Astrocyte of the spinal cord (primary cell): Measurements from ENCODE around the gene IGFLR1.

Source experiments
- DNase-seq: peaks from one replicate; pipeline ENCODE4 v3.0.0; 2011; ENCODE audit warnings: low read depth, low spot score
- H3K4me3 ChIP-seq: 2 replicates; pipeline ENCODE4 v1.5.1; 2011; ENCODE audit warnings: low read depth, mild to moderate bottlenecking, low read length, moderate library complexity
- CTCF ChIP-seq: IDR thresholded peaks from 2 replicates; pipeline ENCODE4 v1.5.1; 2012; ENCODE audit warnings: low read depth, mild to moderate bottlenecking, low read length, inconsistent platforms
- in situ Hi-C: cut with HindIII; loops from 2 replicates; pipeline ENCODE4 v1.10.0; 2017; ENCODE audit warnings: low sequenced_read_pairs

IGFLR1 gene

GRCh38 chr19:35755550-35756376, 13.5 kb upstream of the IGFLR1 start:
- no peak for TF ChIP-seq CTCF
- peak; percentile 38 for DNase-seq
- H3K4me3 ChIP-seq: peak overlapping the region; percentile 56

GRCh38 chr19:35755131-35755549, 12.9 kb upstream of the IGFLR1 start:
- in situ Hi-C loops: no loop called here
- TF ChIP-seq CTCF: no peak
- DNase-seq: no peak
- peak overlapping the region; percentile 5 for H3K4me3 ChIP-seq

More at GRCh38 chr19:35755550-35756376, 13.5 kb upstream of the IGFLR1 start:
- in situ Hi-C loops: no loop called here

- no peak for DNase-seq
- TF ChIP-seq CTCF: no peak
- H3K4me3 ChIP-seq: no peak overlapping the region
- in situ Hi-C loops: no loop called here
Observed at GRCh38 chr19:35754370-35755130, 12.3 kb upstream of the IGFLR1 start.

GRCh38 chr19:35753634-35754369, 11.6 kb upstream of the IGFLR1 start:
- DNase-seq: no peak
- no peak overlapping the region for H3K4me3 ChIP-seq
- in situ Hi-C loops: no loop called here
- TF ChIP-seq CTCF: no peak

- in situ Hi-C loops: no loop called here
- H3K4me3 ChIP-seq: no peak overlapping the region
- no peak for DNase-seq
- TF ChIP-seq CTCF: no peak
Observed at GRCh38 chr19:35752746-35753350, 10.6 kb upstream of the IGFLR1 start.
